SKM-1 treated with dmso at 0.1 percent for 144 hours (cell line): ENCODE results near the gene EME2.

Experiments
- DNase-seq: peaks from one replicate; lab custom pipeline; 2025; ENCODE audit not compliant: unreplicated experiment; lab: John Stamatoyannopoulos, UW

Gene EME2

GRCh38 chr16:1745181-1745899 is 27.3 kb upstream of the EME2 start:
- DNase-seq = no peak

- DNase-seq = no peak
Observed at GRCh38 chr16:1745900-1746692, 26.5 kb upstream of the EME2 start.

GRCh38 chr16:1746693-1747195 is 25.9 kb upstream of the EME2 start:
- DNase-seq = no peak

GRCh38 chr16:1747934-1748333 is 24.7 kb upstream of the EME2 start:
- no peak for DNase-seq

- DNase-seq = no peak
Observed at GRCh38 chr16:1749152-1750117, 23.2 kb upstream of the EME2 start.

GRCh38 chr16:1751946-1752345 is 20.7 kb upstream of the EME2 start:
- no peak for DNase-seq

- DNase-seq = no peak
Observed at GRCh38 chr16:1752853-1753252, 19.8 kb upstream of the EME2 start.

GRCh38 chr16:1754204-1754603 is 18.4 kb upstream of the EME2 start:
- no peak for DNase-seq

- no peak for DNase-seq
Observed at GRCh38 chr16:1757714-1758461, 14.7 kb upstream of the EME2 start.

- DNase-seq = no peak
Observed at GRCh38 chr16:1758923-1759322, 13.7 kb upstream of the EME2 start.

GRCh38 chr16:1759511-1759910 is 13.1 kb upstream of the EME2 start:
- DNase-seq = no peak

- DNase-seq = no peak
Observed at GRCh38 chr16:1760911-1761310, 11.7 kb upstream of the EME2 start.

- DNase-seq = no peak
Observed at GRCh38 chr16:1761751-1762150, 10.9 kb upstream of the EME2 start.

- DNase-seq = no peak
Observed at GRCh38 chr16:1762196-1762878, 10.3 kb upstream of the EME2 start.

GRCh38 chr16:1762879-1763520 is 9.6 kb upstream of the EME2 start:
- no peak for DNase-seq

- DNase-seq = no peak
Observed at GRCh38 chr16:1763521-1764511, 8.8 kb upstream of the EME2 start.

GRCh38 chr16:1764971-1765370 is 7.6 kb upstream of the EME2 start:
- DNase-seq = no peak

GRCh38 chr16:1765826-1766225 is 6.8 kb upstream of the EME2 start:
- DNase-seq = no peak
